Measurements from ENCODE around the gene HMHB1.
A peak's percentile ranks its signal among the peaks of the same experiment; 100 is the strongest.

HMHB1 gene

GRCh38 chr5:143837306-143837848 is 25.4 kb downstream of the HMHB1 start:
- Histone ChIP-seq H3K4me2 (no peak overlapping the region), H3K4me1 (no peaks in the 10 kb centered on the region), H3K9me3 (replicated peaks in 1 of 11) (no peaks in the 10 kb centered on the region; a peak in 1 of 22 replicates), H3K27ac (no peak overlapping the region), H3K9ac (no peak overlapping the region), H3K4me3 (no peak overlapping the region), H3K27me3 (no peaks in the 10 kb centered on the region), H4K20me1 (no peaks in the 10 kb centered on the region), H3K36me3 (no peaks in the 10 kb centered on the region)
- TF ChIP-seq Cebpa-rat (IDR thresholded peaks at IDR 0.05): no peak

- Histone ChIP-seq H3K9ac (no peak overlapping the region), H3K27me3 (no peaks in the 10 kb centered on the region), H3K9me3 (replicated peaks in 1 of 11) (no peaks in the 10 kb centered on the region; a peak in 1 of 22 replicates), H3K4me2 (no peak overlapping the region), H3K36me3 (no peaks in the 10 kb centered on the region), H3K27ac (no peak overlapping the region), H3K4me1 (no peaks in the 10 kb centered on the region), H4K20me1 (no peaks in the 10 kb centered on the region), H3K4me3 (no peak overlapping the region)
- no peak for TF ChIP-seq Cebpa-rat (IDR thresholded peaks at IDR 0.05)
These were observed 29.5 kb downstream of the HMHB1 start for GRCh38 chr5:143841446-143841845.

DNA sequence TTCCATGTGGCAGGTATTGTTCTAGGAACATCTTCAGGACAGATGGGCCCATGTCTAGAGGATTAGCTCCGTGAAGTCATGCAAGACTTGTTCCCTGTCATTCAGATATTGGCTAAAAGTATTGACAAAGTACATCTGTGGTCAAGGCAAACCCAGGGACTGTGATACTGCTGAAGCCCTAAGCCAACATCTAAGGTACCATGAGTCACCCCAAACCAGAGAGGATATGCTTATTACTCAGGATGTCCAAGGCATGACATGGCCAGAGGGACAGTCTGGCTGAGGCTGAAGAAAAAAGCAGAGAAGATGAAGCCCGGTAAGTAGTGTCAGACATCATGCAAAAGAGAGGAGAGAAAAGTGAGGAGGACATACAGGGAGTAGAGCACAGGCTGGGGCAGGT is 31.0 kb downstream of the HMHB1 start:
- H3K9me3 ChIP-seq (replicated peaks in 1 of 11): no peaks in the 10 kb centered on the region
- H3K4me3 ChIP-seq: no peak overlapping the region
- no peak overlapping the region for H3K9ac ChIP-seq
- no peaks in the 10 kb centered on the region for H3K36me3 ChIP-seq
- H3K4me2 ChIP-seq: no peak overlapping the region
- TF ChIP-seq Cebpa-rat (IDR thresholded peaks at IDR 0.05): no peak
- H3K4me1 ChIP-seq: no peaks in the 10 kb centered on the region
- H4K20me1 ChIP-seq: no peaks in the 10 kb centered on the region
- no peaks in the 10 kb centered on the region for H3K27me3 ChIP-seq
- H3K27ac ChIP-seq: no peak overlapping the region

- Histone ChIP-seq H3K27me3 (no peaks in the 10 kb centered on the region), H3K4me2 (no peak overlapping the region), H3K9me3 (replicated peaks in 1 of 11) (no peaks in the 10 kb centered on the region), H3K36me3 (no peaks in the 10 kb centered on the region), H3K9ac (no peak overlapping the region), H3K4me3 (no peak overlapping the region), H4K20me1 (no peaks in the 10 kb centered on the region), H3K4me1 (no peaks in the 10 kb centered on the region), H3K27ac (no peak overlapping the region)
- TF ChIP-seq Cebpa-rat (IDR thresholded peaks at IDR 0.05): no peak
These were observed 31.5 kb downstream of the HMHB1 start for GRCh38 chr5:143843461-143843860.

DNA sequence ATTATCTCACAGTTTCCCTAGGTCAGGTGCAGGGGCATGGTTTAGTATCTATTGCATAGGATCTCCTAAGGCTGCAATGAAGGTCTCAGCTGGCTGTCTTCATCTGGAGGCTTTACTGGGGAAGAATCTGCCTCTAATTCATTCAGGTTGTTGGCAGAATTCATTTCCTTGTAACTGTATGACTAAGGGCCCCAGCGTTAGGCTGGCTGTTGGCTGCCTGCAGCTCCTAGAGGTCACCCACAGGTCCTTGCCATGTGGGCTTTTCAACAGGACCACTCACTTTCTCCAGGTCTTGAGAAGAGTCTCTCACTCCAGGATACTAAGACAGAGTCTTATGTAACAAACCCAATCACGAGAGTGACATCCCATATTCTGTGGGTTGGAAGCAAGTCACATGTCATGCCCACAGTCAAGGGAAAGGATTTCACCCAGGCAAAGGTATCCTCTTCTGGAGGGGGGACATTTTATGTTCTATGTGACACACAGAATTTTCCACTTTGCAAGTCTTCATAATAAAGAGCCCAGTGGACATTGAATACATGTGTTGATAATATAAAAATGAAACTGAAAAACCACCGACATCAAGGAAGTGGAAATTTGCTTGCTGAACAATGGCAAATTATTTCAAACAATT is 38.2 kb downstream of the HMHB1 start:
- H3K4me2 ChIP-seq: no peak overlapping the region
- no peaks in the 10 kb centered on the region for H3K4me1 ChIP-seq
- no peak overlapping the region for H3K4me3 ChIP-seq
- TF ChIP-seq Cebpa-rat (IDR thresholded peaks at IDR 0.05): no peak
- H3K27ac ChIP-seq: no peak overlapping the region
- H3K27me3 ChIP-seq: no peaks in the 10 kb centered on the region
- H3K9ac ChIP-seq: no peak overlapping the region
- H3K36me3 ChIP-seq: no peaks in the 10 kb centered on the region
- peaks cover 0 to 16% (median 11%) of the 10 kb centered on the region in 11 experiments; a peak in 16 of 22 replicates for H3K9me3 ChIP-seq (replicated peaks in 1 of 11)
- no peaks in the 10 kb centered on the region for H4K20me1 ChIP-seq

DNA sequence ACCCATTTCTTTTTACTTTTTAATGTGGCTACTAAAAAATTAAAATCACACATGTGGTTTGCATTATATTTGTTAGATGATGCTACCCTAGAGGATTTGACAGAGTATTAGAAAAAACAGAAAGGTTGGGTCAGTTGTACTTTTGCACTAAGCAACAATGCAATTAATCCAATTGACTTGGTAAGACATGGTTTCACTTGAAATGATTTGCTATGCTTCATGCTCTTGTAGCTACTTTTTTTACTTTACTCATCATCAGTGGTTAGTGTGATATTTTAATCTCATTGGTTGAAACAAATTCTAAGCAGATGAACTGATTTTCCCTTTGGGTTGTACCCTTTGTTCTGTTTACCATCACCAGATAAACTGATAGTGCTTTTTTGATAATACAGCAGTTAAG is 39.4 kb downstream of the HMHB1 start:
- no peaks in the 10 kb centered on the region for H4K20me1 ChIP-seq
- H3K4me1 ChIP-seq: no peaks in the 10 kb centered on the region
- H3K9me3 ChIP-seq (replicated peaks in 1 of 11): peaks cover 0 to 16% (median 11%) of the 10 kb centered on the region in 11 experiments; a peak in 16 of 22 replicates
- H3K4me2 ChIP-seq: no peak overlapping the region
- H3K36me3 ChIP-seq: no peaks in the 10 kb centered on the region
- no peak overlapping the region for H3K9ac ChIP-seq
- no peaks in the 10 kb centered on the region for H3K27me3 ChIP-seq
- H3K4me3 ChIP-seq: no peak overlapping the region
- TF ChIP-seq Cebpa-rat (IDR thresholded peaks at IDR 0.05): no peak
- no peak overlapping the region for H3K27ac ChIP-seq

GRCh38 chr5:143860211-143860610 is 48.2 kb downstream of the HMHB1 start:
- peaks cover 4 to 12% (median 11%) of the 10 kb centered on the region in 10 experiments; a peak in 15 of 20 replicates for H3K4me1 ChIP-seq
- no peak overlapping the region for H3K9ac ChIP-seq
- peaks cover 0 to 4% (median 0%) of the 10 kb centered on the region in 11 experiments; a peak in 3 of 22 replicates for H3K9me3 ChIP-seq (replicated peaks in 1 of 11)
- H3K4me2 ChIP-seq: no peak overlapping the region
- H3K27ac ChIP-seq: no peak overlapping the region
- no peaks in the 10 kb centered on the region for H3K36me3 ChIP-seq
- H3K27me3 ChIP-seq: no peaks in the 10 kb centered on the region
- no peak overlapping the region for H3K4me3 ChIP-seq
- TF ChIP-seq Cebpa-rat (IDR thresholded peaks at IDR 0.05): no peak
- H4K20me1 ChIP-seq: no peaks in the 10 kb centered on the region

- peaks cover 6 to 21% (median 14%) of the 10 kb centered on the region in 10 experiments; a peak in 16 of 20 replicates for H3K4me1 ChIP-seq
- no peak overlapping the region for H3K27ac ChIP-seq
- H3K4me3 ChIP-seq: no peak overlapping the region
- TF ChIP-seq Cebpa-rat (IDR thresholded peaks at IDR 0.05): no peak
- peaks cover 0 to 9% (median 0%) of the 10 kb centered on the region in 11 experiments; a peak in 4 of 22 replicates for H3K9me3 ChIP-seq (replicated peaks in 1 of 11)
- no peaks in the 10 kb centered on the region for H3K27me3 ChIP-seq
- no peaks in the 10 kb centered on the region for H3K36me3 ChIP-seq
- H3K9ac ChIP-seq: no peak overlapping the region
- no peaks in the 10 kb centered on the region for H4K20me1 ChIP-seq
- peak overlapping the region in 1 of 11 experiments; percentile 0; a peak in 1 of 22 replicates for H3K4me2 ChIP-seq
These were observed 50.3 kb downstream of the HMHB1 start for GRCh38 chr5:143862271-143862670.

GRCh38 chr5:143865426-143866025 is 53.6 kb downstream of the HMHB1 start:
- Histone ChIP-seq H3K4me1 (peaks cover 6 to 21% (median 14%) of the 10 kb centered on the region in 10 experiments; a peak in 16 of 20 replicates), H4K20me1 (no peaks in the 10 kb centered on the region), H3K4me2 (peak overlapping the region in 5 of 11 experiments; percentile 27 to 44 (median 31); a peak in 8 of 22 replicates), H3K36me3 (no peaks in the 10 kb centered on the region), H3K27me3 (no peaks in the 10 kb centered on the region), H3K27ac (no peak overlapping the region), H3K4me3 (no peak overlapping the region), H3K9ac (no peak overlapping the region), H3K9me3 (replicated peaks in 1 of 11) (peaks cover 0 to 6% (median 0%) of the 10 kb centered on the region in 11 experiments; a peak in 2 of 22 replicates)
- no peak for TF ChIP-seq Cebpa-rat (IDR thresholded peaks at IDR 0.05)

Data from BLaER1 treated with 17β-estradiol and CSF1 and Interleukin-3, amounts not matched to agents 10 nM and 100 nM (cell line).